Urinary bladder (tissue), 4 donors: Measurements from ENCODE around the gene NPC1L1. TPM values are rescaled to one million over a fixed set of nuclear protein-coding genes. Genes with fewer than 3 reads are reported as not detected.
"Not testable (repeated sequence)": the region's sequence is repeated elsewhere in the genome, so short reads cannot be mapped to it uniquely, and the experiment has no call there.

Source experiments
- DNase-seq: peaks from one replicate; pipeline ENCODE4 v3.0.0-alpha.2; 2015; ENCODE audit errors: extremely low spot score
- H3K27ac ChIP-seq: one replicate; pipeline ENCODE4 v1.5.1; 2013; ENCODE audit warnings: low read depth, mild to moderate bottlenecking, moderate library complexity
- H3K36me3 ChIP-seq: one replicate; pipeline ENCODE4 v1.6.1; 2013; ENCODE audit warnings: mild to moderate bottlenecking, moderate library complexity; ENCODE audit not compliant: insufficient read depth
- H3K4me1 ChIP-seq: one replicate; pipeline ENCODE4 v1.6.1; 2013; ENCODE audit warnings: mild to moderate bottlenecking, moderate library complexity; ENCODE audit not compliant: insufficient read depth
- H3K4me3 ChIP-seq: one replicate; pipeline ENCODE4 v1.5.1; 2013; ENCODE audit warnings: low read depth, low read length
- WGBS: extraction: QIAGEN DNeasy Blood & Tissue Kit; methylation state at CpG from one replicate; pipeline ENCODE4 v1.1.7; 2013; 5-methylcytosine and 5-hydroxymethylcytosine counted together
- polyA plus RNA-seq: library from polyadenylated mRNA; stranded (reverse); fragments of 200-250 nt; gene quantifications from one replicate; pipeline ENCODE4 v1.2.3, GENCODE V29; 2013
- total RNA-seq: library from RNA; depleted of rRNA; stranded (reverse); fragments of >200 nt; gene quantifications from one replicate; pipeline ENCODE4 v1.2.3, GENCODE V29; 2014
- donor health status: healthy with polysubstance abuse.
- donor health status: healthy.

NPC1L1 gene
- total and polyA plus RNA-seq, 2 donors: 0.25 TPM; not detected in 1

DNA sequence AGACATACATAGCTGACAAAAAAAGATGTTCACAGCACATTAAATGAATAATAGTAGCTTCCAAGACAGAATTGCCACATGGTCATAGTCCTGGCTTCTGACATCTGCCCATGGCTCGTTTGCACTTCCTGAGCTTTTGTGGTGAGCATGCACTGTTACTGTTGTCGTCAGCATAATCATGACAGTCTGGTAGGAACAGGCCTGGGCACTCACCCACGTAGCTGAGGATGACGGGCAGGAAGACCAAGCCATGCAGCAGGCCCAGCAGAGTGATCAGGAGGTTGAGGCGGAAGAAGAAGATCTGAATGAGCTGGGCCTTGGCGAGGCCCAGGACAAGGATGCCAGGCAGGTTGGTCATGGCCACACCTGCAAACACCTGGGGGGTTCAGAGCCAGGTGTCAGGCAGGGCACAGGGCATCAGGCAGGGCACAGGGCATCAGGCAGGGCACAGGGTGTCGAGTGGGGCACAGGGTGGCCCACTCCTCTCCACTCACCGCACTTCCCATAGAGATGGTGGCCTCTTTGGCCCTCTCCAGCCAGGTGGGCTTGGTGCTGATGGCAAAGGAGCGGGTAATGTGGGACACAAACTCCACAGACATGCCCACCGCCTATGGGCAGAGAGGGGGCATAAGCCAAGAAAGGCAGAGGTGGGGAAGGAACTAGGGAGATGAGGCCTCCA, 25.4 kb downstream of the NPC1L1 start:
- H3K36me3 ChIP-seq: no peaks in the 10 kb centered on the region
- no peak for DNase-seq
- H3K4me1 ChIP-seq: no peaks in the 10 kb centered on the region
- H3K4me3 ChIP-seq: no peak overlapping the region
- 80% methylated on average over 10 of the region's 10 CpGs for WGBS
- no peak overlapping the region for H3K27ac ChIP-seq

DNA sequence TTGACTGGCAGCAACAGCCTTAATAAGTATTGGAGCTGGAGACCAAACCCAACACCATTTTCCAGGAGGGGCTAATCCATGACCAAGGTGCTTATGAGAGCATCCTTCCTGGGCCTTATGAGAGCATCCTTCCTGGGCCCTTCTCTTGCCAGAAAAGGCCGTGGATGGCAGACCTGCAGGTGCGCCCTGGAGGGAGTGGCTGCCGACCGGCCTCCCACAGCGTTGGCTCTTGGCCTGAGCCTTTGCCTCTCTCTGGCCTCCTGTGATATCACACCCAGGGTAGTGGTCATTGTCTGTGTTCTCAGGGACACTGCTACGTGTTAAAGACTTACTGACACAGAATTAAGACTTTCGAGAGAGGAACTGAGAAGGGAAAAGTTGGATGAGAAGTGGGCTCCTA, 28.4 kb downstream of the NPC1L1 start:
- H3K36me3 ChIP-seq: no peaks in the 10 kb centered on the region
- no peak for DNase-seq
- H3K4me3 ChIP-seq: no peak overlapping the region
- no peak overlapping the region for H3K27ac ChIP-seq
- H3K4me1 ChIP-seq: no peaks in the 10 kb centered on the region
- WGBS: 84% methylated on average over 7 of the region's 7 CpGs

DNA sequence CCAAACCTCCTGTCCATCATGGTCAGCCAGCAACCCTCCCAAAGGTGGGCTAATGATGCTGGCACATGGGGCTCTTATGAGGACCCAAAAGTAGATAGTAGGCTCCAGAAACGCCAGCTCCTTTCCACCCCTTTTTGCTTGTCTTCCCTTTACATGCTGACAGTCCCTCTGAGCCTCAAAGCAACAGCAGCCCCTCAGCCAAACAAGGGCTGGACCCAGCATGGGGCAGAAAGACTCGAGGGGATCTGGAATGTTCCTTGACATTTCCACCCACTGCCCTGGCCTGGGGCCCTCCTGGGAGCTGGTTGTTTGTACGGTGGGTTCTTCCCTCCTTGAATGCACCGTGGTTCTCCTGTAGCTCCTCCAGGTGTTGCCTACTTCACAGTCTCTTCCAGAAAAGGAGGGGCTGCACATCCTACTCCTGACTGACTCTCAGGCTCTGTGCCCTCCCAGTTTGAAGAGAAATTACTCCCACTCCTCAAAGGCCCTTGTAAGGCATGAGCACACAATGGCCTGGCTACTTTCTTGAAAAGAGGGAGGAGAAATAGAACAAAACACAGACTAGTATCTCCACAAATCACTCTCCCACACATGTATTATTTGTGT, 29.2 kb downstream of the NPC1L1 start:
- no peak overlapping the region for H3K27ac ChIP-seq
- 53% methylated on average over 4 of the region's 4 CpGs for WGBS
- H3K4me1 ChIP-seq: no peaks in the 10 kb centered on the region
- H3K36me3 ChIP-seq: no peaks in the 10 kb centered on the region
- no peak for DNase-seq
- no peak overlapping the region for H3K4me3 ChIP-seq

DNA sequence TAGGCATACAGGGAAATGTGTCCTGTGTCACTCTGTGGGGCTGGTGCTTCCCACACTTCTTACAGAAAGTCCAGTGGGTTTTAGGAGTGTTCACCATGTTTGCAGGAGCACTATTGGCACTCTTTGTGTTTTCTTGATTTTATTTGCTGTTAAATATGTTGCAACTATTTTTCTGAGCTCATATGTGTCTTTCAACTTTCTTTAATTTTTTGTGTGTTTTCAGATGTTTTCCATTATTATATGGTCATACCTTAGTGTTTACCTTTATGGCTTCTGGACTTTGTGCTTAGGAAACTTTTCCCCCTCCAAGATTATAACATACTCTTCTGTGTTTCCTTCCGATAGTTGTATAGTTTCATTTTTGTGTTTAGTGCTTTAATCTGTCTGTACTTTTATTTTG, 29.9 kb downstream of the NPC1L1 start:
- 88% methylated on average over 1 of the region's 1 CpG for WGBS
- Histone ChIP-seq H3K4me1 (no peaks in the 10 kb centered on the region), H3K4me3 (no peak overlapping the region), H3K36me3 (no peaks in the 10 kb centered on the region), H3K27ac (no peak overlapping the region)
- no peak for DNase-seq

DNA sequence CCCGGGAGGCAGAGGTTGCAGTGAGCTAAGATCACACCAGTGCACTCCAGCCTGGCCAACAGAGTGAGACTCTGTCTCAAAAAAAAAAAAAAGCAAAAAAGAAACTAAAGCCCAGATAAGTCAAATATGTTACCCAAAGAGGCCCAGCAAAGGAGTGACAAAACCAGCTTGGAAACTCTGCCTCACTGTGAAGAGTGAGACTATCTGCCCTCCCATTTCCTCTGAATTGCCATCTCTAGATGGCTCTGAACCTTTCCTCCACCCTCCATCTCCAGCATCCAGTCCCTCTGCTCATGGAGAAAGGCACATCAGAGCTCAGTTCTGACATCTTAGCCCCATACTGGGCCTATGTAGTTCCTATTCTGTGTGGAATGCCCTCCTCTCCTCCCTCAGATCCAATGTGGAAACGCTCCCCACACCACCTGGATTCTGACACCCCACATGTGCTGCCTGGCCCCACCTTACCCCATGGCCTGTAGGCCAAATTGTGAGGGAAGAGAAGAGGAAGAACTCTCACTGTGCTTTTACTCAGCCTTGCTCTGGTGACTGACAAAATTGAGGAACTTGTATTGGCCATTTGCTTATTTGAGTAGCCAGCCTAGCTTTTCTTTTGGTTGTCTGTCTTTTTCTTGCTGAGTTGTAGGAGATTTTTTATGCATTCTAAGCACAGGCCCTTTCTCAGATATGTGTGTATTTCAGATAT, 32.7 kb downstream of the NPC1L1 start:
- no peak for DNase-seq
- H3K36me3 ChIP-seq: no peaks in the 10 kb centered on the region
- WGBS: 55% methylated on average over 2 of the region's 2 CpGs
- H3K4me1 ChIP-seq: no peaks in the 10 kb centered on the region
- no peak overlapping the region for H3K27ac ChIP-seq
- no peak overlapping the region for H3K4me3 ChIP-seq

DNA sequence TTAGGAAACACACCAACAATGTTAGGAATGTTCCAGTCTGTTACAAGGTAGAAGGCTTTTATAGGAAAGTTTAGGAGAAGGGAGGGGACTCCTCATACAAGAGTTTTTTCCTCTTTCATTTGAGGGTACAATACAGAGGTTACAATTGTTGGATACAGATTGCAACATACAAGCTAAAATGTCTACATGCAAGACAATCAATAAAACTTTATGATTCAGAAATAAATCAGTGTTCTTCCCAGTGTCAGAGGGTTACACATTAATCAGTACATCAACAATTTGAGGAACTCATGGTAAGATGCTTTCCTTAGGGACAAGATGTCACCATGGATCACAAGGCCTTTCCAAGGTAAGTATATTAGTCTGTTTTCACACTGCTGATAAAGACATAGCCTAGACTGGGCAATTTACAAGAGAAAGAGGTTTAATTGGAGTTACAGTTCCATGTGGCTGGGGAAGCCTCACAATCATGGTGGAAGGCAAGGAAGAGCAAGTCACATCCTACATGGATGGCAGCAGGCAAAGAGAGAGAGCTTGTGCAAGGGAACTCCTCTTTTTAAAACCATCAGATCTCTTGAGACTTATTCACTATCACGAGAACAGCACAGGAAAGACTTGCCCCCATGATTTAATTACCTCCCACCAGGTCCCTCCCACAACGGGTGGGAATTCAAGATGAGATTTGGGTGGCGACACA, 34.4 kb downstream of the NPC1L1 start:
- 76% methylated on average over 3 of the region's 3 CpGs for WGBS
- not testable (repeated sequence) for DNase-seq, H3K4me3 ChIP-seq, H3K36me3 ChIP-seq, H3K4me1 ChIP-seq, H3K27ac ChIP-seq

DNA sequence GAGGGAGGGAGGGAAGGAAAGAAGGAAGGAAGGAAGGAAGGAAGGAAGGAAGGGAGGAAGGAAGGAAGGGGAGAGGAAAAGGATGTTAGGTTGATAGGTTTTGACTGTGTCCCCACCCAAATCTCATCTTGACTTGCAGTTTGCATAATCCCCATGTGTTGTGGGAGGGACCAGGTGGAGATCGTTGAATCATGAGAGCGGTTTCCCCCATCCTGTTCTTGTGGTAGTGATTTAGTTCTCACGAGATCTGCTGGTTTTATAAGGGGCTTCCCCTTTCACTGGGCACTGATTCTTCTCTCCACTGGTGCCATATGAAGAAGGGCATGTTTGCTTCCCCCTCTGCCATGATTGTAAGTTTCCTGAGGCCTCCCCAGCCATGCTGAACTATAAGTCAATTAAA, 35.5 kb downstream of the NPC1L1 start:
- no peak overlapping the region for H3K27ac ChIP-seq
- no peak for DNase-seq
- WGBS: 61% methylated on average over 3 of the region's 3 CpGs

DNA sequence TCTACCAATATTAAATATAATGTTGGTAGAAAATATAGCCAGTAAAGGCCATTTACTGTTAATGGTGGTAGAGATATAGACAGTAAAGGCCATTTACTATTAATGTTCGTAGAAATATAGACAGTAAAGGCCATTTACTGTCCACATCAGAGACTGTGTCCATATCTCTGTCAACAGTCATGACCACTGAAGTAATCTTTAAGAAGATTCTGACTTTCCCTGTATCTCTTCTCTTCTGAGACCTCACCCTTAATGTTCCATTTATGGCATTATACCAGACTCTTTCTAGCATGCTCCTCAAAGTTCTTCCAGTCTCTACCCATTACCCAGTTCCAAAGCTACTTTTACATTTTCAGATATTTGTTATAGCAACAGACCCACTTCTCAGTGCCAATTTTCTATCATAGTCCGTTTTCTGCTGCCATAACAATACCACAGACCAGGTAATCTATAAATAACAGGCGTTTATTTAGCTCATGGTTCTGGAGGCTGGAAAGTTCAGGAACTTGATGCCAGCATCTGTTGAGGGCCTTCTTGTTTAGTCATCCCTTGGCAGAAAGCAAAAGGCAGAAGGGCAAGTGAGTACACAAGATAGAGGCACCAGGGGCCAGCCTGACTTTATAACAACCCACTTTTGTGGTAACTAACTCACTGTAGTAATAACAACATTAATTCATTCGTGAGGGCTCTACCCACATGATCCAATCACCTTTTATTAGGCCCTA, 42.7 kb downstream of the NPC1L1 start:
- Histone ChIP-seq H3K27ac (no peak overlapping the region), H3K4me3 (no peak overlapping the region)
- 42% methylated on average over 4 of the region's 4 CpGs for WGBS

More for the DNA sequence above, 35.5 kb downstream of the NPC1L1 start:
- H3K4me3 ChIP-seq: no peak overlapping the region
- no peaks in the 10 kb centered on the region for H3K36me3 ChIP-seq
- no peaks in the 10 kb centered on the region for H3K4me1 ChIP-seq

DNA sequence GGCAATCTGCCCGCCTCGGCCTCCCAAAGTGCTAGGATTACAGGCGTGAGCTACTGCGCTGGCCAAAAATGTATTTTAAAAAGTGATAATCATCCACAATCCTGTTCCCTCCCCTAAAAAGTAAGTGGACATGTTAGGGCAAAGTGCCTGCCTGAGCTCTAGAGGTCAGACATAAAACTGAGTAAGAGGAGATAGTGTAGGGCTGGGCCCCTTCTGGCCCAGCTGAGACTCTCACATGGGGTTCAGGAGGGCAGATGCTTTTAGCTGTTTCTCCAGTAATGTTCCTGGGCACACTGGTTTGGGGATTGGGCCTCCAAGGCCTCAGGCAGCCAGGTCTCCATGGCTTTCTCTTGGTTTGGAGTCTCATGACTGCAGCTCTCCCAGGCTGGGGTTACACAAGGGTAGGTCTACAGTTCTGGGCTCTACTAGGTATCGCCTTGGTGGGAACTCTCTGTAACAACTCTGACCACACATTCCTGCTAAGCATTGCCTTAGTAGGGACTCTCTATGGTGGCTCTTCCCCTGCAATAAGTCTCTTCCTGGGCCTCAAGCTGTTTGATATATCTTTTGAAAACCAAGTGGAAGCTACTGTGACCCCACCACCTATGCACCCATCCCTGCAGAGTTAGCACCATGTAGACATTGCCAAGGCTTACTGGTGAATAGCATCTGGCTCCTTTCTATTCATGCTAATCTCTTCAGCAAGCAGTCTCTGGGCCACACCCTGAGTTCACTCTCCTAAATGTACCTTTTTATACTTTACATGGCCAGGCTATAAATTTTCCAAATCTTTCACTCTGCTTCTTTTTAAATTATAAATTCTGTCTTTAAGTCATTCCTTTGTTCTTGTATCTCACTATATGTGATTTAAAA, 43.7 kb downstream of the NPC1L1 start:
- 87% methylated on average over 5 of the region's 5 CpGs for WGBS
- no peak for DNase-seq
- H3K27ac ChIP-seq: no peak overlapping the region
- H3K4me1 ChIP-seq: no peaks in the 10 kb centered on the region
- no peak overlapping the region for H3K4me3 ChIP-seq
- H3K36me3 ChIP-seq: no peaks in the 10 kb centered on the region

More for the DNA sequence above, 42.7 kb downstream of the NPC1L1 start:
- Histone ChIP-seq H3K36me3 (no peaks in the 10 kb centered on the region), H3K4me1 (no peaks in the 10 kb centered on the region)
- DNase-seq: no peak

DNA sequence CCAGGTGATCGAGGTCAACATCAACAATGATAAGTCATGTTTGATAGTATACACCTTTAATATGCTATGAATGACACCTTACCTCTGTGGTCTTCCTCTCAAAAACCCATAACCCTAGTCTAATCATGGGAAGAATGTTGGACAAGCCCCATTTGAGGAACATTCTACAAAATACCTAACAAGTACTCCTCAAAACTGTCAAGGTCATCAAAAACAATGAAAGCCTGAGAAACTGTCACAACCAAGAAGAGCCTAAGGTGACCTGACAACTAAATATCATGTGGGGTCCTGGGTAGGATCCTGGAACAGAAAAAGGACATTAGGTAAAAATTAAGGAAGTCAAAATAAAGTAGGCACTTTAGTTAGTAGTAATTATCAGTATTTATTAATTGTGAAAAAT, 44.7 kb downstream of the NPC1L1 start:
- H3K4me1 ChIP-seq: no peaks in the 10 kb centered on the region
- WGBS: 73% methylated on average over 1 of the region's 1 CpG
- DNase-seq: no peak
- H3K27ac ChIP-seq: no peak overlapping the region
- no peaks in the 10 kb centered on the region for H3K36me3 ChIP-seq
- H3K4me3 ChIP-seq: no peak overlapping the region

DNA sequence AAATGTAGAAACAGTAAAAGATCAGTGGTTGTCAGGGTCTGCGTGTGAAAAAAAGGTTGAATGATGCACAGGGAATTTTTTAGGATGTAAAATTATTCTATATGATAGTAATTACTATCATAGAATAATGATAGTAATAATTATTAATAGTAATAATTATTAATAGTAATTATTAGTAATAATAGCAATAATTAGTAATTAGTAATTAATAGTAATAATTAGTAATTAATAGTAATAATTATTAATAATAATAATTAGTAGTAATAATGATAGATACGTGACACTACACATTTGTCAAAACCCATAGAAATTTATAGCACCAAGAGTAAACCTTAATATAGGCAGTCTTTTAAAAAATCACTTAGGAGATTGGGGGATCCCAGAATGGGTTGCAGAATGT, 46.2 kb downstream of the NPC1L1 start:
- no peak overlapping the region for H3K4me3 ChIP-seq
- DNase-seq: no peak
- H3K36me3 ChIP-seq: no peaks in the 10 kb centered on the region
- no peak overlapping the region for H3K27ac ChIP-seq
- WGBS: 76% methylated on average over 2 of the region's 2 CpGs
- no peaks in the 10 kb centered on the region for H3K4me1 ChIP-seq

DNA sequence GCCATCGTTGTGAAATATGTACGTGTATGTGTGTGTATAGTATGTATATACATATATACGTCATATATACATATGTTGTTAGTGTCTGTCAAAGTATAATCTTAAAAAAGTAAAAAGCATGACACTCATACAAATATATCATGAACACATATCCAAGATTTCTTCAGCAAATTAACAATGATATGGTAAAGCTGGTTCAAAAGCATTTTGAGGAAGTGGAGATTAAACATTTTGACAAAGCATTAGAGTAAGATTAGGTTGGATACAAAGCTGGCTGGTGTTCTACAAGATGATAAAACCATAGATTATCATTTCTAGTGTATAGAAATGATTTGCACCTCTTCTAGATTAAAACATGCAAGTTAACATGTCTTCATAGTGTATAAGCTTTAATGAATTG, 49.9 kb downstream of the NPC1L1 start:
- Histone ChIP-seq H3K27ac (no peak overlapping the region), H3K4me1 (peaks cover 2% of the 10 kb centered on the region), H3K36me3 (no peaks in the 10 kb centered on the region), H3K4me3 (peak overlapping the region; percentile 83)
- DNase-seq: no peak
- 6% methylated on average over 3 of the region's 3 CpGs for WGBS
